IPS DF 19.7 (cell line): ENCODE results near the gene CRTAP.
"Not testable (repeated sequence)": the region's sequence is repeated elsewhere in the genome, so short reads cannot be mapped to it uniquely, and the experiment has no call there.

Experiments
- DNase-seq: peaks from one replicate; pipeline ENCODE4 v3.0.0-alpha.2; 2013; ENCODE audit warnings: low read depth, low spot score

CRTAP gene

DNA sequence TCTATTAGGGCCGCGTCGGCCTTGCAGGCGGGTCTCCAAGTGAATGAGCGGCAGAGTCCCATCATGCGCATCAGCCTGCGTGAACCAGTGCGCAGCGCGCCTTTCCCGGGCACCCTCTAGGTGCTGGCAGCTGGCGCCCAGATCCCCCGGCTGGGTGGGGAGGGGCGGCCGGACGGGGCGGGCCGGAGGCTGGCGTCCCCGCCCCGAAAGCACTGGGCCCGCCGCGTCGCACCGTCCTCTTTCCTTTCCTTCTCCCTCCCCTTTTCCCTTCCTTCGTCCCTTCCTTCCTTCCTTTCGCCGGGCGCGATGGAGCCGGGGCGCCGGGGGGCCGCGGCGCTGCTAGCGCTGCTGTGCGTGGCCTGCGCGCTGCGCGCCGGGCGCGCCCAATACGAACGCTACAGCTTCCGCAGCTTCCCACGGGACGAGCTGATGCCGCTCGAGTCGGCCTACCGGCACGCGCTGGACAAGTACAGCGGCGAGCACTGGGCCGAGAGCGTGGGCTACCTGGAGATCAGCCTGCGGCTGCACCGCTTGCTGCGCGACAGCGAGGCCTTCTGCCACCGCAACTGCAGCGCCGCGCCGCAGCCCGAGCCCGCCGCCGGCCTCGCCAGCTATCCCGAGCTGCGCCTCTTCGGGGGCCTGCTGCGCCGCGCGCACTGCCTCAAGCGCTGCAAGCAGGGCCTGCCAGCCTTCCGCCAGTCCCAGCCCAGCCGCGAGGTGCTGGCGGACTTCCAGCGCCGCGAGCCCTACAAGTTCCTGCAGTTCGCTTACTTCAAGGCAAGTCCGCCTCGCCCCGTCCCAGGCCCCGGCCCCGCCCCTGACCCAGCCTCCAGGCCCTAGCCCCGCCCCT is at the start of gene CRTAP:
Gene CRTAP (plus strand): TSS at position 243 of the 850 bp plus-strand sequence. CDS start 64 bp downstream, at position 307.
- DNase-seq = no peak

DNA sequence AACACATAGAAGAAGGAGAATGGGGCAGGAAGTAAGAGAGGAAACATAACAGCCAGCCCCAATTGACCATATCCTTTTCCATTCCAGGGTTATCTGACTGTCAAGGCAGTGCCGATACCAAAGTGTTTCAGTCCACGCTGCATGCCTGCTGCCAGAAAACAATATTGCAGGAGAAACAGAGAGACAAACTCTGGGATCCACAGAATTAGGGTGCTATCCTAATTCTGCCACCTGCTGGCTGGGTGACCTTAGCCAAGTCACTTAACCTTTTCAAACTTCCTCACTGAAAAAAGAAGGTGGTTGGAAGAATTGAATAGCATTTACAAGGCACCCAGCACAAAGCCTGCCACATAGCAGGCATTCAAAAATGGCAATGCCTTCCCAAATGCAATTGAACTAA is 48.9 kb upstream of the CRTAP start:
- no peak for DNase-seq

DNA sequence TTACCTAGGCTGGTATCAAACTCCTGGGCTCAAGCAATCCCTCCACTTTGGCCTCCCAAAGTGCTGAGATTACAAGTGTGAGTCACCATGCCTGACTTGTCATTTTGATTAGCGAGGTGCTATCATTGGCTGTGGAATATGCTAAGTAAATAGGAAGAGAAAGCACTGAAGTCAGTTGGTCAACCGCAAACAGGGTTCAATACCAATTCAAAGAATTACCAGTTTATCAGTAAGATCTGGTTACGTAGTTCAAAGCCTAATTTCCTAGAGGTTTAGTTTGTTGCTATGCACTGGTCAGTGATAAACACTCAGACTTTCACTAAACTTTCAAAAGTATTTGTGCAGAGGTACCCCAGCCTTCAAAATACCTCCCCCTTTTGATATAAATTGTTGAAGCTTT is 46.3 kb upstream of the CRTAP start:
- DNase-seq = no peak

DNA sequence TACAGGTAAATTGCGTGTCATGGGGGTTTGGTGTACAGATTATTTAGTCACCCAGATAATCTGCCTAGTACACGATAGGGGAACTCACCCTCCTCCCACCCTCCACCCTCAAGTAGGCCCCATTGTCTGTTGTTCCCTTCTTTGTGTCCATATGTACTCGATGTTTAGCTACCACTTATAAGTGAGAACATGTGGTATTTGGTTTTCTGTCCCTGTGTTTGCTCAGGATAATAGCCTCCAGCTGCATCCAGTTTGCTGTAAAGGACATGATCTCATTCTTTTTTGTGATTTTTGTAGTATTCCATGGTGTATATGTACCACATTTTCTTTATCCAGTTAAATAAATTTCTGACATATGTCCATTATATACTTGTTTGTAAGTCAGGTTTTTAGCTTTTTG is 44.0 kb upstream of the CRTAP start:
- DNase-seq = not testable (repeated sequence)

DNA sequence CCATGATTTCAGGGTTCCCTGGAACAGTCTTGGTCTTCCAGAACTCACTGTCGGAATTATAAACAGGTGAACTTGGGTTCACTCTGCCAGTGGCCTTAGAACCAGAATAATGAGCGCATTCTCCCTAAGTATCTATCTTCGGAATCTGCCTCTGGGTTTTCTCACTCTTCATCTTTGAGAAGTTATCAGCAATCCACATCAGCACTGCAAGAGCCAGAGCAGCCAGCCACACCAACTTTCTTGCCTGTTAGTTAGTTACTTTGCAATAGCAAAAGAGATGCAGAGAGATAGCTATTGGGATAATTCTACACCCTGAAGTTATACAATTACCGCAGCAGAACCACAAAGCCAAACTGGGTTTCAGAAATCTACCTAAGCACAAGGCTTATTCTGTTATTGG is 42.6 kb upstream of the CRTAP start:
- no peak for DNase-seq

DNA sequence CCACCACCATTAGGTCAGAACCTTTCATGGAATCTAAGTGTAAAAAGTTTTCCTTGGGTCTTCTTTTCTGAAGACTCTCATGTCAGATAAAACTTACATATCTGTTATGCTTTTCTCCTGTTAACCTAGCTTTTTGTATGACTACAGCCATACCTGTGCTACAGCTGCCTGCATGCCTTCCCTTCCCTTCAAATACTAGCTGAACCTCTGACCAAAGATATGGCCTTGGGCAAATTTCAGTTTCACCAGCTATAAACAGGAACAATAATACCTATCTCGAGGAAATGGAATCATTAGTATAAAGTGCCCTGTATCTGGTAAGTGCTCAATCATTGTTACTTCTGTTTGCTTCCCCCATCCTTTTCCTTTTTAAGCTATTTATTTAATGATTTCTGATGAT is 41.9 kb upstream of the CRTAP start:
- no peak for DNase-seq

DNA sequence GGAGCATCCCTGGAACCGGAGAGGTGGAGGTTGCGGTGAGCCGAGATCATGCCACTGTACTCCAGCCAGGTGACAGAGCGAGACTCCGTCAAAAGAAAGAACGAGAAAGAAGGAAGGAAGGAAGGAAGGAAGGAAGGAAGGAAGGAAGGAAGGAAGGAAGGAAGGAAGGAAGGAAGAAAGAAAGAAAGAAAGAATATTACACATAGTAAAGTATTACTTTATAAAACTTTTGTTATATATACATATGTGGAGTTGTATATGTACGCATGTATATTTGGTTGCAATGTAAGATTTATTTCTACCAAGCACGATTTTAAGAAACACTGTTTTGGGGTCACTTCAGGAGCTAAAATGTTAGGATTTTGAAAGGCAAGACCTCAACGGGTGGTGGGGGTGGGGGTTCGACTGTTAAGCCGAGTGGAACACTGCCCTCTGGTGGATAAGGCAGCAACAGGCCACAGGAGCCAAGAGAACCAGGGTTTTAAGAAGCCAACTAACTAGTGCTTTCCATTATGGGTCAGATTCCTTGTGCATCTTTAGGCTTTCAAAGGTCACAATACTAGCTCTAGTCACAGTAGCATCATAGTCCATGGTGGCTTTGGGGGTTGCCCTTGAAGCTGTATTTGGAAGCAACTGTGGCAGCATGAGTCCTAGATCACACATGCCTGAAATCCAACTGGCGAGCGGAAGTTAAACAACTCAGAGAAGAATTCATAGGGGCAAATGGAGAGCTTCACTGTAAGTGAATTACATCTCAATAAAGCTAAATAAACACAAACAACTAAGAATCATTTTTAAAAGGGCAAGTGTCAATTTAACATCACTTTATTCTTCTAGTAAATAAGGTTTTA is 39.4 kb upstream of the CRTAP start:
- peak; percentile 42 for DNase-seq

DNA sequence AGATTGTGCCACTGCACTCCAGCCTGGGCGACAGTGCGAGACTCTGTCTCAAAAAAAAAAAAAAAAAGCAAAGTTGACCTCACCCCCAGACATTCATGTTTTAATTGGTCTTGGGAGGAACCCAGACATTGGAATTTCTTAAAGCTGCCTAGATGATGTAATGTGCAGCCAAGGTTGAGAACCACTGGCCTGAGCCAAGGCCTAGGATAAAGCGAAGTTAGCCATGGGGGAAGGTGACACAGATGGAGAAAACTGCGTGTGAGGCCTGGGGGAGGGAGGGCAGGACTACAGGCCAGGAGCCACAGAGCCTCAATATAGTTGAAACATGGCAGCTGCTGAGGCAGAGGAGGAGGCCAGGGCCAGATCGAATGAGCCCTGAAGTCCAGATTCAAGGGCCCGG is 37.8 kb upstream of the CRTAP start:
- no peak for DNase-seq

DNA sequence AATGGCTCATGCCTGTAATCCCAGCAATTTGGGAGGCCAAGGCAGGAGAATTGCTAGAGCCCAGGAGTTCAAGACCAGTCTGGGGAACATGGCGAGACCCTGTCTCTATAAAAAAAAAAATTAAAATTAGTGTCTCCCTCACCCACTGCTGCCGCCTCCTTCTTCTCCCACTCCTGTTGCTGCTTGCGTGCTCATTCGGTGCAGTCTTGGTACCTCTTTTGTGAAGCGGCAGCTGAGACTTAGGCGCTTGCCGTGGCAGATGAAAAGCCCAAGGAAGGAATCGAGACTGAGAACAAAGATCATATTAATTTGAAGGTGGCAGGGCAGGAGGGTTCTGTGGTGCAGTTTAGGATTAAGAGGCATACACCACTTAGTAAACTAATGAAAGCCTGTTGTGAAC is 36.9 kb upstream of the CRTAP start:
- no peak for DNase-seq

DNA sequence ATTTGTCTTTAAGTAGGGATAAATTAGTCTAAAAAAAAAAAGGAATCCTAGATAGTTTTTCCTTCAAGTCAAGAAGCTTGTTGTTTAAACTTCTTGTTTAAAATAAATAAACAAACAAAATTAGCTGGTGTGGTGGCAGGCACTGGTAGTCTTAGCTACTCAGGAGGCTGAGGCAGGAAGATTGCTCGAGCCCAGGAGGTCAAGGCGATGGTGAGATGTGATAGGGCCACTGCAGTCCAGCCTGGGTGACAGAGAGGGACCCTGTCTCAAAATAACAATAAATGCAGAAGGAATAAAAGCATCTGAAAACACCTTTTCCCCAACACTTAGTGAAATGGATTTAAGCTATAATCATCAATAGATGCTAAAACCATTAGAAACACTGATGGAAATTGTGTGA is 35.8 kb upstream of the CRTAP start:
- no peak for DNase-seq

DNA sequence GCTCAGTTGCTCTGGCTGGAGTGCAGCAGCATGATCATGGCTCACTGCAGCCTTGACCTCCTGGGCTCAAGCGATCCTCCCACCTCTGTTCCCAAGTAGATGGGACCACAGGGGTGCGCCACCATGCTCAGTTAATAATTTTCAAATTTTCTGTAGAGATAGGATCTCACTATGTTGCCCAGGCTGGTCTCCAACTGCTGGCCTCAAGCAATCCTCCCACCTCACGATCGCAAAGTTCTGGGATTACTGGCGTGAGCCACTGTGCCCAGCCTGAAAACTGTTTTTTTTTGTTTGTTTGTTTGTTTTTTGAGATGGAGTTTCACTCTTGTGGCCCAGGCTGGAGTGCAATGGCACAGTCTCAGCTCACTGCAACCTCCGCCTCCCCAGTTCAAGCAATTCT is 34.0 kb upstream of the CRTAP start:
- DNase-seq = not testable (repeated sequence)

DNA sequence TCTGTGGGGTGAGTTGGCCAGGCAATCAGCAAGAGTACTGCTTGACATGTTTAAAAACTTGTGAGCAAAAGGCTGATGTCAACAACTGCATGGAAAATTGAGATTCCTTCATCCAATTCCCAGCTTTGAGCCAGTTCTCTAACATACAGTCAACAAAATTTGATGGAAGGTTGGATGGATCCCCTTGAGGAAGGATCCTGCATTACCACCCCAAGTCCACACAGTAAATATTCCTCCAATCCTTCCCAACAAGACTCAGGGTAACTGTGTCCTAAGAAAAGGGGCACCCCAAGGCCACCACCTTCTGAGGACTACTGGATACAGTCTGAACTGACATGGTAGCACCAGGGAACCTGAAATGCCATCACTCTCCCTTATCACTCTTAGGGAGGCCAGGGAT is 32.0 kb upstream of the CRTAP start:
- DNase-seq = no peak

DNA sequence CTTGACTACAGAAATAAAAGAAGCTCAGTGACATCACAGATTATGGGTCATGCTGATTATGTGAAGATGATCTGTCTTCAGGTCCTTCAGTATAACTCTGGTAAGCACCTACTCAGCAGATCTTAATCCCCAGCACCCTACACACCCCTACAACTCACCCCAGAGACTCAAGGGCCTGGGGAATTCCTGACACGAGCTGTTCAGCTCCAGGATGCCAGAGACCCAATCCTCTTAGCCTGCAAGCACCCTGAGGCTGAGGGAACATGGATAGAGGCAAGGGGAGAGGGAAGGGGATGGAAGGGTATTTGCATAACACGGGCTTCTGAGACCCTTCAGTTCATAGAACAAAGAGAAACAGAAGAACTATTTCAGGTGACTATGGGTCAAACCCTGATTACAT is 29.9 kb upstream of the CRTAP start:
- DNase-seq = no peak

DNA sequence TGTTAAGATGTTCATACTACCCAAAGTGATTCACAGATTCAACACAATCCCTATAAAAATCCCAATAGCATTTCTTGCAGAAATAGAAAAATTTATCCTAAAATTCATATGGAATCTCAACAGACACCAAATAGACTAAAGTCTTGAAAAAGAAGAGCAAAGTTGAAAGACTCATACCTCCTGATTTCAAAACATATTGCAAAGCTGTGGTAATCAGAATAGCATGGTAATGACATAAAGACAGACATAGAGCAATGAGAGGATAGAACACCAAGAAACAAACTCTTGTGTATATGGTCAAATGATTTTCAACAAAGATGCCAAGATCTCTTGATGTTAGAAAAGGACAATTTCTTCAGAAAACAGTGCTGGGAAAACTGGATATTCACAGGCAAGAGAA is 25.1 kb upstream of the CRTAP start:
- no peak for DNase-seq

DNA sequence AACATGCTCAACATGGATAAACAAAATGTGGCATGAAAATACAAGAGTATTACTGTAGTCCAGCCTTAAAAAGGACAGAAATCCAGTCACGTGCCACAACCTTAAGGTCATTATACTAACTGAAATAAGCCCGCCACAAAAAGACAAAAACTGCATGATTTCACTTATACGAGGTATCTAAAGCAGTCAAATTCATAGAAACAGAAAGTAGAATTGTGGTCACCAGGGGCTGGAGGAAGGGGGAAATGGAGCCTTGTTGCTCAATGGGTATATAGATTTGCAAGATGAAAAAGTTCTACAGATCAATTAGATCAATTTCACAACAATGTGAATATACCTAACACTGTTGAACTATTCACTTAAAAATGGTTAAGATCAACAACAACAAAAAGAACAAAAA is 24.3 kb upstream of the CRTAP start:
- no peak for DNase-seq

DNA sequence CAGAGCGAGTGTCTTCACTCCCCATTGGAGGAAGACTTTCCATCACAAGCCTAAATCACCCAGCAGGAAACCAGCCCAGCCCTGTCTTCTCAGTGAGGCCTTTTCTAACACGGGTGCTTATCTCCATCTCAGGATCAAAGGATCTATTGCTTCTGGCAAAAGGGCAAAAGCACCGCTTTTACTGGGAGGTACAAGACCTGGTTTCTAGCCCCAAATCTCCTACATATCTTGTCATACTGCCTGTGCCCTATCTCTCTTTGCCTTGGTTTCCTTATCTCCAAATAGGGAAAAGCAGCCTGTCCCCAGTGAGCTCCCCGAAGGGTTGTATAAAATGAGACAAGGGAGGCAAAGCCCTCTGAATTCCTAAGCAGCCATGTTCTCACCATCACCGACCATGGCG is 22.1 kb upstream of the CRTAP start:
- no peak for DNase-seq

DNA sequence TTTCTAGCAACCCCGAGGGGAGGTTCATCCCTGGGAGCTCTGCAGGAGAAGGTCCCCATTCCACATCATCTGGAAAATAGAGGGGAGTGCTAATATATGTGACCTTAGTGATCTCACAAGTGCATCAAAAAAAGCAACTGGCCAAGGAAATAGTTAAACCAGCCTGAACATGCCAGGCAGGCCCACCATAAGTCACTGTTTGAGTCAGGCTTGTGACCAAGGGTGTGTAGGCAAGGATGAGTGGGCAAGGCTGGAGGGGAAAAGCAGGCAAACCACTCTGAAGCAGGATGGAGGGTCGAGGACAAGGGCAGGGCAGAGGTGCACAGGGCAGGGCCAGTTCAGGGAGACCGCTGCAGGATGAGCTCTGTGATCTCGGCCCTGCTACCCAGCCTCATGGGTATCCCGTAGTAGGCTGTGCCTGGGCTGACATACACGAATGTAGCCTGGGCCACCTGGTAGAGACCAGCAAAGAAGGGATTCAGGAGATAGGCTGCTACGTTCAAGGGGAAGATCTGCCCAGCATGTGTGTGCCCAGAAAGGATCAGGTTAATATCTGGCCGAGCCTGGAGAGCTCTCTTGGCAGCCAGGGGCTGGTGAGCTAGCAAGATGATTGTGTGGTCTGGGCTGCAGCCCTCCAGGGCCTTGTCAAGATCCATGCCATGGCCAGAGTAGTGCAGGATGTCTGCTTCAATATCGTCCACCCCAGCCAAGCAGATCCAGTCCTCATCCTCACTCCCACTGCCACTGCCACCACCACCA is 21.1 kb upstream of the CRTAP start:
- DNase-seq = no peak

DNA sequence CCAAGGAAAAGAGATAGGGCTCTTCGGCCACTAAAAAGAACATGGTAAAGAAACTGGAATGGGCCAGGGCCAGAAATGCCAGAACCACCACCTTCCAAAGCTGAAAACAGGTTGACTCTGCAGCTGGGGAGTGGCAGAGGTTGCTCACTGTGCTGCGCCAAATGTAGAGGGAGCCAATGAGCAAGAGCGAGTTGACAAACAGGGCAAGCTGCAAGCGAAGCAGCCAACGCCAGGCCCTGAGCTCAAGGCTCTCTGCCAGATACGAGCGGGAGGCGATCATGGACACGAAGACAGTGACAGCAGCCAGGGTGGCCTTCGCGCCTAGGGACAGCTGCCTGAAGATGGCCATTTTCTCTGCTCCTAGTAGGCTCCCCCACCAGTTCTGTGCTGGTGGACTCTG is 20.0 kb upstream of the CRTAP start:
- no peak for DNase-seq

DNA sequence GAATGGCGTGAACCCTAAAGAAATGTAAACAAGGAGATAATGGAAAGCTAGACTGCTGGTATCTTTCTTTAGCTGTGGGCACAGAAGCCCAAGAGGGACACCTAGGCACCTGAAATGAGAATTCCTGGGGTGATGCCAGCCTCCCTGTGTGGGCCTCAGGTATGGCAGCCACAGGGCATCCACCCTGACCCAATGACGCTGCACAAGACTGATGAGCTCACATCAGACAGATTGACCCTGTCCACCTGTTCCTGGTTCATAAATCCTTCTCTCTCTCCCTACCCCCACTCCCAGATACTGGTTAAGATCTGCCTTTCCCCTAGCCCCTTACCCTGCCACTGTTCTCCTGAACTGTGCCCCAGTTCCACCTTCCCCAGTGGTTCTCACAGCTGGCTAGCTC is 18.4 kb upstream of the CRTAP start:
- no peak for DNase-seq

DNA sequence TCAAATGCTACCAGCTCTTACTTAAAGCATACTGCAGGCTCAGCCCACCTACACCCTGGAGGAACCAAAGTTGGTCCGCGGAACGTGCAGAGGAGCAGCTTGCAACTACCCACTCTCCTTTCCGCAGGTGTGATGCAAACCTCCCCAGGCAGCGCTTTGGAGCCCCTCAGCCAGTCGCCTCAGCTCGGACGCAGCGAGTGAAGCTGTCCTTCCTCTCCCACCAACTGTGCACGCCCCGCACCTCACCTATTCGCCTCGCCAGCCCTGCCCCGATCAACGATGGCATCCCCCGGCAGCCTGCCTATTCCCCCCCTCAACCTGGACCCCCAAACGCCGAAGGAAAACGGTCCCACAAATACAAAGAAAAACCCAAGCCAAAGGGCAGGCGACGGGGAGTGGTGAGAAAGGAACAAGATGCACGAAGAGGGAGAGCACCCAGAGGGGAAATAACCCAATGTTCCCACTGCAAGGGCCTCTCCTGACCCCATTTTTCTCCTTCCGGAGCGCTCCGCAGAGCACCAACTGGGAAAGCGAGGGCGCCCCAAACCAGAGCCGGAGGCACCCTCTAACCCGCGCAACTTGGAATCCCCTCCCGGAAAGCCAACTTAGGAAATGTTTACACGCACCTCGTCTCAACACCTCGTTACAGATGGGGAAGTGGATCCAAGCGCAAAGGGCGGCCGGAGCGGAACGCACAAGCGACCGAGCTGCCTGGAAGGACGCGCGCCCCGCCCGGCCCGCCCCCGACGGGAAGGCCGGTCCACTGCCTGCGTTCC is 17.5 kb upstream of the CRTAP start:
- no peak for DNase-seq

DNA sequence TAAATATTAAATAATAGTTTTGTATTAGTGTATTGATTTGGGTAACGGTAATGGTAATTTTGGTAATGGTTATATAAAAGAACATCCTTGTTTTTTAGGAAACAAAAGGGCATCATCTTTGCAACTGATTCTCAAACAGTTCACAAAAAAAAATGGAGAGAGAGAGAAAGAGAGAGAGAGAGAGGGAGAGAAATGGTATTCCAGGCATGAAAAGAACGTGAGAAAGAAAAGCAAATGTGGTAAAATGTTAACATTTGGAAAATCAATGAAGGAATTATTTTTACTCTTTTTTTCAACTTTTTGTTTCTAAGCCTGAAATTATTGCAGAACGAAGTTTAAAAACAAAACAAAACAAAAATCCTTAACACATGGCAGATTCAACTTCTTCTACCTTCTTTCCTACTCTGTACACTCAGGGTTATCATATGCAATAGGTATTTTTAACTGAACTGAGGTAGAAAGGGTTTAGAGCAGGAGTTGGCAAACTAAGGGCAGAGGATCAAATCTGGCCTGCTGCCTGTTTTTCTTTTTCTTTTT is 14.6 kb upstream of the CRTAP start:
- no peak for DNase-seq
